G401 (cell line): ENCODE data around the gene PTPRG. TPM values are rescaled to one million over a fixed set of nuclear protein-coding genes. Genes with fewer than 3 reads are reported as not detected.
"Not testable (repeated sequence)": the region's sequence is repeated elsewhere in the genome, so short reads cannot be mapped to it uniquely, and the experiment has no call there.

Experiments used
- DNase-seq: peaks from one replicate; pipeline ENCODE4 v3.0.0-alpha.2; 2015; ENCODE audit warnings: low spot score
- in situ Hi-C: cut with HindIII; loops from 2 replicates; pipeline ENCODE4 v1.10.0; 2016; ENCODE audit warnings: low sequenced_read_pairs, mixed read lengths
- total RNA-seq: library from RNA; depleted of rRNA; stranded (reverse); fragments of >200 nt; shearing (Covaris generic); gene quantifications from 2 replicates; pipeline ENCODE4 v1.2.3, GENCODE V29; 2014

The PTPRG gene
- total RNA-seq, 1 experiment from 2014 or later, result 1.4 TPM

GRCh38 chr3:62019906-62020305 lies 458.5 kb downstream of the PTPRG start:
- in situ Hi-C loops, result no loop called here
- DNase-seq, result no peak

- in situ Hi-C loops, result no loop called here
- no peak for DNase-seq
Measured at GRCh38 chr3:62020706-62021105, 459.3 kb downstream of the PTPRG start.

DNA sequence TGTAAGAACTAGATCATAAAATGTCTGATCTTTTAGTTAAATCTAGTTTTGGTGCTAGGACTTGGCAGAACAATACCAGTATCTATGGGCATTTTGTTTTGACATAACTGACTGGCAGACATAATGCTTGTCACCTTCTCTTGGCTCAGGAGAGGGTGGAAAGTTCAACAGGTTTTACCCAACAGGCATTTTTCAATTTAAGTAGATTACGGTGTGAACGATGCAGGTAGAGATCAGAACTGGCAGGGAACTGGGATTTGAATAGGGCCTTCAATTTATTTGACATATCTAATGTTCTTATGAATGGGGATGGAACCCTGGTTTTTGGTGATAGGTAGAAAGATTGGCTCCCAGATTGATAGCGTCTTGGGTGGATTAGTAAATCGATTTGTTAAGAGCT lies 460.9 kb downstream of the PTPRG start:
- in situ Hi-C loops, result no loop called here
- DNase-seq, result no peak

- in situ Hi-C loops, result no loop called here
- no peak for DNase-seq
Measured at GRCh38 chr3:62024882-62025281, 463.5 kb downstream of the PTPRG start.

DNA sequence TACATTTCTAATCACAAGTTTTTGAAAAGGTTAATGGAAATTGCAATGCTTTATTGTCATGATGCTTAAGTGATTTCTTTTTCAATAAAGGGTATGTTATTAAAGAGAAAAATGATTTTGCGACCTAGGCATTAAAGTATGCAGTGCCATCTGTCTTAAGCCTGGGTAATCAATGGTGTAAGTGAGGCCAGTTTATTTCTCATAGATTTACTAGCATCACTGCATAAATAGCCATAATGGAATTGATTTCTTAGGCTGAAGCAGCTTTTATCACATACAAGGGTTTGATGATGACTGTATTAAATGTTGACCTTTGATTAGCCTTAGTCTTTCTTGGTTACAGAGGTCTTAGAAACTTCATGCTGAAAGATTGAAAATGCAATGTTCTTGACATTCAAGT lies 464.5 kb downstream of the PTPRG start:
- in situ Hi-C loops, result no loop called here
- no peak for DNase-seq

GRCh38 chr3:62027241-62027640 lies 465.9 kb downstream of the PTPRG start:
- no peak for DNase-seq
- in situ Hi-C loops, result no loop called here

DNA sequence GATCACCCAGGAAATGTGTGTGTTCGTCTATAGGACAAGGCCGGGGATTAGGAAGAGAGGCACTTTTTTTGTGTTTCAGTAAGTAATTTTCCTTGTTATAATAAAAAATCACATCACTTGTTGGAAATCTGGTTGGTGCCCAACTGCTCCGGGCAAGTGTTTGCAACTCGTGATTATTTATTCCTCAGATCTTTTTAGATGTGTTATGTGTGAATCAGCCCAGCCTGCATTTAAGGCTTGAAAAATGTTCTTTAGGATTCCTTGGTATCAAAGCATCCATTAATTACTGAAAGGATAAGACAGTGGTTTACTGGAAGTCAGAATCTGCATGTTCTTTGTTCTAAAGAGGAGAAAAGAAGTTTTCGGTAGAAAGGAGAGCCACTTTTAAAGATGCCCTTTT lies 466.4 kb downstream of the PTPRG start:
- in situ Hi-C loops, result no loop called here
- DNase-seq, result no peak

- no peak for DNase-seq
- in situ Hi-C loops, result no loop called here
Measured at GRCh38 chr3:62028236-62028635, 466.9 kb downstream of the PTPRG start.

DNA sequence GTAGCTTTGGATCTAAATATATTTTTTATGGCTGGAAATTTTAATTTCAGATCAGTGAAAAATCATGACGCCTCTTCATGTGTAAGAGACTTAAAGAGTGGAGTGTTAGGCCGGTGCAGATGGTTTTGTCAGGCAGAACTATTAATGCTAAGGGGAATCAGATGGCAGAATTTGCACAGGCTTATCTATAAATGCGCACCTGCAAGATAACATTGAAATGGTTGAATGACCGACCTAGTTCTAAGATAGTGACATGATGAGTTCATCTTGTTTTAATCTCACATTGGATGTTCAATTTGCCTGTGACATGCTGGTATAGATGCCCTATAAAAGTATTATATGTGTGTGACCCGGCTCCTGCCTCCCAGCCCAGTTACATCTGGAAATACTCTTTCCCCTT lies 471.4 kb downstream of the PTPRG start:
- no peak for DNase-seq

DNA sequence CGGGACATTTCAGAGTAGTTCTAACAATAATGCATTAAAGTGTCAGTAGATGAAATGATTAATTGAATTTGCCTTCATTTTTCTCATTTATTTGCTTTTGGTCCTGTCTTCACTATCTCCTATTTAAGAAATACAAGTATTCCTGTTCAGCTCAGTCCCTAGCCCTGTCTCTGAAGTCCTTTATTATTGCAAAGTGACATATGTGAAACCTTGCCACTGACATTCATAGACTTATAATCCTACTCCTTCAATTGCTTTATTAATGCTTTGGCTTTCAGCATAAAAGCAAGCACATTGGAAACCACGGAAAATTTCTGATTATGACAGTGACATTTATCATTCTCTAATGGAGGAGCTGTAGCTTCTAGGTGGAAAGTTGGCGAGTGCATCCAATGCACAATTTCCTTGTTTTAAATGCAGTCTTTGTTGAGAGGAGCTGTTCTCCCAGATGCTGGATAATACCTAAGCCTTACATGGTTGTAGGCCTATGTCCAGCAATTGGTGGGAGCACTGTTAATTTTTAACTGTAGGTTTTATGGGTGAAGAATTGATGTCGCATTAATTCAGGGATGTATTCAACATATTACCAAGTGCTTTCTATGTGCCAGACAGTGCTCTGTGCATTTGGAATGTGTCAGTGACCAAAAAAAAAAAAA lies 474.2 kb downstream of the PTPRG start:
- DNase-seq, result no peak
- in situ Hi-C loops, result no loop called here

More for the DNA sequence above, 471.4 kb downstream of the PTPRG start:
- in situ Hi-C loops, result no loop called here

GRCh38 chr3:62036726-62037125 lies 475.4 kb downstream of the PTPRG start:
- no peak for DNase-seq
- in situ Hi-C loops, result no loop called here

DNA sequence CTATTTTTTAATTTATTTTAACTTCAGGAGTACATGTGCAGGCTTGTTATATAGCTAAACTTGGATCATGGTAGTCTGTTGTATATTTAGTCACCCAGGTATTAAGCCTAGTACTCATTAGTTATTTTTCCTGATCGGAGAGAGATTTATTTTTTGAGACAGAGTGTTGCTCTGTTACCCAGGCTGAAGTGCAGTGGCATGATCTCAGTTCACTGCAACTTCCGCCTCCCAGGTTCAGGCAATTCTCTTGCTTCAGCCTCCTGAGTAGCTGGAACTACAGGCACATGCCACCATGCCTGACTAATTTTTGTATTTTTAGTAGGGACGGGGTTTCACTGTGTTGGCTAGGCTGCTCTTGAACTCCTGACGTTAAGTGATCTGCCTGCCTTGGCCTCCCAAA lies 477.4 kb downstream of the PTPRG start:
- in situ Hi-C loops, DNase-seq: not testable (repeated sequence)

DNA sequence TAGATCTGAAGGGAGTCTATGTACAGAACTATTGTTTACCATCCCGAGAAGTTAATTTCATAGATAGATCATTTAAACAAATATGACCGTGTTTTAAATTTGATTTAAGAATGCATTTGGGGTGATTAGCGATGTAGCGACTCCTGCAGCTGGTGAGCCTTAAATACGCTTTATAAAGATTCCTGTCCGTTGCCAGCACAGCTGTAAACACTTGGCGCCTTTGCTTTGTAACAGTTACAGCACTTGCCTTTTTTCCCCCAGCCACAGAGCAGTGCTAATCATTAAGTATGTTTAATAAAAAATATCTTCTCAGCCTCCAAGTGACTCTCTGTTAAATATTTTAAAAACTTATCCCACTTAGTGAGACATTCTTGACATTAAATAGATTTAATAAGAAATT lies 478.2 kb downstream of the PTPRG start:
- in situ Hi-C loops, result no loop called here
- no peak for DNase-seq

DNA sequence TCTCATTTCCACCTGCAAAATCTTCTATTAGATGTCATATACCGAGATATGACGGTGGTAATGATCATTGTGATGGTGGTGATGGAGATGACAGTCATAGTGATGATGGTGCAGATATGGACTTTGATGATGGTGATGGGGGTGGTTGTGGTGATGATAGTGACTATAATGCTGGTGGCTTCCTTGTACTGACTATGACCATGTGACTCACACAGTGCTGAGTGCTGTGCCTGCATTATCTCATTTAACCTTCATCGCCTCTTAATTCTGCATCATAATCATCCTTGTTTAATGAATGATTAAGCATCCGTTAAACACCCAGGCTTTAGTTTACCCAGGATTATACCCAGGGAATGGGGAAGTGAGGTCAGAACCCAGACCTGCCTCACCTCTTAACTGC lies 480.3 kb downstream of the PTPRG start:
- no peak for DNase-seq
- in situ Hi-C loops, result no loop called here

- in situ Hi-C loops, result no loop called here
- DNase-seq, result no peak
Measured at GRCh38 chr3:62044874-62045411, 483.6 kb downstream of the PTPRG start.

DNA sequence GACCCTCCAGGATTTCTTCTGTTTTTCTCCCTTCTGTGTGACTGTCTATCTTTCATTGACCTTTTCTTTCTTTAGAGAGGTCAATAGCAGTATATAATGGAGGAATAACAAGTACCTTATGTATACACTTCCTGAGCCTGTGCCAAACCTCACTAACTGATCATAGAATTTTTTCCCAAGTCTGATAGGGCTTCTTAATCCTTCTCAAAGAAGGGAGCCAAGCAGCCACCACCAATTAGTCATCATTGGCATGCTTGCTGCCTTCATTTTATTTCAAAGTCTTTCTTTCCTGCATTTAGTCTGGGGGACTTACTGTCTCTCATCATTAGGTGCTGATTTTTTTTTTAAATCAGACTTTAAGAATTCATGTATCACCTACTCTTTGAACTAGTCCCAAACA lies 485.0 kb downstream of the PTPRG start:
- in situ Hi-C loops, result no loop called here
- no peak for DNase-seq

- in situ Hi-C loops, result no loop called here
Measured at GRCh38 chr3:62048577-62048976, 487.2 kb downstream of the PTPRG start.

DNA sequence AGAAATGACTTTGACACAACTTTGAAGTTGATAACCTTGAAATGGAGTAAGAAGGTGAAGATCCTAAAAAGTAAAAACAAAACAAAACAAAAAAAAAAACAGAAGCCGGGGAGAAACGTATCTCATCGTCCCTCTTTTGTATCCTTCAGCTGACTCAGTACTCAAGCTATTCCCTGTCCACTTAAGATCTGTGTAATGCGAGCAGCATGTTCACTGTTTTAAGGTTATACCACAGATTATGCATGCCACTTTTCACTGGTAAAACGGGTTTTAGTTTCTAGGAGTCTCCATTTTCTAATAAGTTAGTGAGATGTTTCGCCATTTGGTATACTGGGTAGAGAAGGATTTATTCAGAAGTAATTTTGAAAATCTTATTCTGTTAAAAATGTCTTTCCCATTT lies 487.7 kb downstream of the PTPRG start:
- no peak for DNase-seq
- in situ Hi-C loops, result no loop called here

More at GRCh38 chr3:62048577-62048976, 487.2 kb downstream of the PTPRG start:
- no peak for DNase-seq

DNA sequence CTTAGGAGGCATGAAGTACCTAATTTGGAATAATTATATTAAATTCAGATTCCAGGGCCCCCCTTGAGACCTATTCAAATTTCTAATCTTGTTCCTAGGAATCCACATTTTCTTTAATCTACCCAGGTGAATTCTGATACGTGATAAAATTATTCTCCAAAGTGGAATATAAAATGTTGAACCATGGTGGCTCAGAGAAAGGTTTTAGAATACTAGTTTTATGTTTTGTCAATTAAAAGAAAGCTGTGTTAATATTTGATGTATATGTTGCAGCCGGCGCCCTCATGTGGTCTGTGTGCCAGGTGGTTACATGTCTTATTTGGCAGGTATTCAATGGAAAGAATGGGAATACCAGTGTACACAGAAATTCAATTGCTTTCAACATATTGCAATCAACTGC lies 490.1 kb downstream of the PTPRG start:
- in situ Hi-C loops, result no loop called here
- DNase-seq, result peak; percentile 55

GRCh38 chr3:62052331-62052730 lies 491.0 kb downstream of the PTPRG start:
- no peak for DNase-seq
- in situ Hi-C loops, result no loop called here

- no peak for DNase-seq
Measured at GRCh38 chr3:62056658-62057057, 495.3 kb downstream of the PTPRG start.

More at GRCh38 chr3:62056658-62057057, 495.3 kb downstream of the PTPRG start:
- in situ Hi-C loops, result no loop called here
